ENCODE data around the gene CENPF. TPM values are rescaled to one million over a fixed set of nuclear protein-coding genes. Genes with fewer than 3 reads are reported as not detected.

CENPF gene
- total and polyA plus RNA-seq, 2 of the 13 experiments (the other 11 are each of a cell fraction or from before 2014, with no cell fraction given) = 14.7 to 84.9 TPM

- BruUV-seq (replicated peaks) = no TSS peak
- WGBS (ENCODE audit: low lambda C conversion rate) = 8% methylated on average over 1 of the region's 1 CpG
- DNase-seq (ENCODE audit: low spot score) = peak; percentile 31
- H3K4me1 ChIP-seq (ENCODE audit: insufficient read depth, low read length) = no peaks in the 10 kb centered on the region
- no peaks in the 10 kb centered on the region for H4K20me1 ChIP-seq (ENCODE audit: insufficient read depth, low read length)
- ATAC-seq = peak; percentile 80
- no peaks in the 10 kb centered on the region for H3K79me2 ChIP-seq (ENCODE audit: insufficient read depth, low read length)
- intact Hi-C loops (cut with micrococcal nuclease; ENCODE audit: unreplicated experiment) (loop anchor here (1.0 to 10.0 kb wide), 4 partner anchors 197 to 370 kb away; no protein-coding TSS in a partner anchor), in situ Hi-C loops (cut with HindIII; ENCODE audit: extremely low pct_ligation_motif_present, low pct_unique_long_range_greater_than_20kb) (loop anchor here (5.0 to 10.0 kb wide), 3 partner anchors 193 to 370 kb away; no protein-coding TSS in a partner anchor)
- ChIA-PET POLR2A (no interaction called here), CTCF (ENCODE audit: low intra/inter-chr PET ratio, low total read pairs) (interaction anchor here (1.6 to 1.9 kb wide), 2 partner anchors 196 to 252 kb away, joined by 18 to 29 read pairs; no protein-coding TSS in a partner anchor)
- H3K36me3 ChIP-seq (replicated peaks in 1 of 2; ENCODE audit: control insufficient read depth in 1 of 2, insufficient read depth in 2 of 2, low read length in 2 of 2) = no peaks in the 10 kb centered on the region
- H3K4me3 ChIP-seq (replicated peaks in 1 of 3; ENCODE audit: insufficient read depth in 1 of 3, low read depth in 2 of 3, low read length in 3 of 3) = no peak overlapping the region
- peaks cover 2 to 4% of the 10 kb centered on the region in 2 experiments; a peak in 1 of 5 replicates for H3K27me3 ChIP-seq (ENCODE audit: control insufficient read depth in 1 of 2, insufficient read depth in 2 of 2, low read length in 2 of 2)
- no peak overlapping the region for H3K4me2 ChIP-seq (ENCODE audit: low read depth, low read length)
- H3K9me3 ChIP-seq (ENCODE audit: low read length) = no peaks in the 10 kb centered on the region
- H2AFZ ChIP-seq (ENCODE audit: low read length) = no peak overlapping the region
- no peak overlapping the region for H3K9ac ChIP-seq (ENCODE audit: insufficient read depth, low read depth, low read length)
- peak; percentile 56 for FAIRE-seq
- no peak overlapping the region for H3K27ac ChIP-seq (ENCODE audit: extremely low read length, insufficient read depth, low read length)
- TF ChIP-seq RAD21 (CRISPR knock-in tag; IDR thresholded peaks at IDR 0.05) (peak; percentile 56; the same call in 1 of the 2 replicates), ZFP1 (CRISPR knock-in tag; IDR thresholded peaks at IDR 0.05) (no peak), CTCF (CRISPR knock-in tag; IDR thresholded peaks at IDR 0.05) (peak; percentile 68), ZNF552 (CRISPR knock-in tag; IDR thresholded peaks at IDR 0.05; ENCODE audit: borderline replicate concordance) (no peak), USF2 (IDR thresholded peaks at IDR 0.05; ENCODE audit: low read depth, low read length) (no peak), USF2 (CRISPR knock-in tag; IDR thresholded peaks at IDR 0.05; ENCODE audit: borderline replicate concordance) (no peak), ZNF431 (CRISPR knock-in tag; IDR thresholded peaks at IDR 0.05; ENCODE audit: borderline replicate concordance, low read depth) (no peak), MAFF (IDR thresholded peaks at IDR 0.05; ENCODE audit: low read depth, low read length) (0 out of 2 replicates have a peak, but pooled peaks have one; percentile 17), ZC3H4 (CRISPR knock-in tag; IDR thresholded peaks at IDR 0.05; ENCODE audit: borderline replicate concordance) (no peak), SRF (IDR thresholded peaks at IDR 0.05; ENCODE audit: low read depth, low read length) (no peak), NR2F1 (CRISPR knock-in tag; IDR thresholded peaks at IDR 0.05) (no peak), SMC3 (IDR thresholded peaks at IDR 0.05; ENCODE audit: low read length) (peak; percentile 66), ZNF441 (CRISPR knock-in tag; IDR thresholded peaks at IDR 0.05; ENCODE audit: borderline replicate concordance) (no peak), RERE (CRISPR knock-in tag; IDR thresholded peaks at IDR 0.05; ENCODE audit: low read depth) (no peak)
Observed at GRCh38 chr1:214584805-214585766, 17.9 kb upstream of the CENPF start.
